NCI-H2196 treated with DMSO at 0.1 percent for 48 hours (cell line): ENCODE measurements around the gene EML6.

Source experiments
- DNase-seq: peaks from one replicate; lab custom pipeline; 2025; ENCODE audit not compliant: unreplicated experiment; lab: John Stamatoyannopoulos, UW

The EML6 gene

GRCh38 chr2:54750040-54750439 lies 26.6 kb downstream of the EML6 start:
- no peak for DNase-seq

DNA sequence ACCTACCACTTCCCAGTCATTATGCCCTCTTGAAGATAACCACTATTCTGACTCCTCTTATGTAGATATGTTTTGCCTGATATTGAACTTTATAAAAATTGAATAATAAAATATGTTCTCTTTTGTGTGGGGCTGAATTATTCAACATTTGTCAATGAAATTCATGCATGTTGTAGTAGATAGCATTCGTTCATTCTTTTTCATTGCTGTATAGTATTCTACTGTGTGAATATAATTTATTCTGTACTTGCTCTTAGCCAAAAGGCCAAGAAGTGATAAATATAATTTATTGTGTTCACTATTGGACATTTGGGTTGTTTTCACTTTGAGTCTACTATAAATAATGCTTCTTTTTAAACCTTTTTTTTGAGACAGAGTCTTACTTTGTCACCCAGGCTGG lies 29.0 kb downstream of the EML6 start:
- no peak for DNase-seq

DNA sequence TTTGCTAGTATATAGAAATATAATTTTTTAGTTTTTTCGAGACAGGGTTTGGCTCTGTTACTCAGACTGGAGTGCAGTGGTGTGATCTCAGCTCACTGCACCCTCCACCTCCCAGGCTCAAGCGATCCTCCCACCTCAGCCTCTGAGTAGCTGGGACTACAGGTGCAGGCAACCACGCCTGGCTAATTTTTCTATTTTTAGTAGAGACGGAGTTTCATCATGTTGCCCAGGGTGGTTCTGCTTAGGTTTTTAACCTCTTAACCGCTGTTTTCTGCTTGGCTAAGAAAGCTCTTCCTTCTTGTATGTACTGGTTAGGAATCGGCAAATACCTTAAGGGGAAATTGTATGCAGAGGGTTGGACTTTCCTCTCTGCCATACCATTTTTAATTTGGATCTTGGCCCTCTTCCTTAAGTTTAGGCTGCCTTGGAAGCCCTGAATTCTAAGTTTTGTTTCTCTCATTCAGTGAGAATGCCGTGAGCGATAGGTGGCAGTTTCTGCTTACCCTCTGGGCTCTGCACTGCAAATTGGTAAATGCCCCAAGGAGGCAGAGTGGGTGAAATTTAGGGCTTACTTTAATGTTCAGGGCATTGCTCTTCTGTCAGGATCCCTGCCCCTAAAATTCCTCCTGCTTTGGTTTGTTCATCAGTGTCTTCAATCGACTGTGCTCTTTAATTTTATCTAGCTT lies 32.3 kb downstream of the EML6 start:
- no peak for DNase-seq

- no peak for DNase-seq
Observed at GRCh38 chr2:54757500-54757899, 34.0 kb downstream of the EML6 start.

DNA sequence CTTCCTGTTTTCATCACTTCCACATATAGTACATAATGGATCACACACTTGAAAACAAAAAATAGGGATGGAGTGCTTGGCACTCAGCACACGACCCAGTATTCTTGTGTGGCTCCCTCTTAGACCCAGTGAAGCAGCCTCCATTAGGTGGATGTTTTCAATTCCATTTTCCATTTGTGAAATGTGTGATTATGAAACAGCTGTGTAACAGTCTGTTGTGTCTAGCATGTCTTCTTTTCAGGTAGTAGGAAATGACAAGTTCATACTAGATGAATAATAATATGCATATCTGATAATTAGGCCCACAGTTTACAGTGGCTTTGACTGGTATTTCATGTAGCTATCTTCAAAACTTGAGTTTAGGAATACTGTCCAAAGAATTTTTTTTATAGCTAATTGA lies 35.5 kb downstream of the EML6 start:
- no peak for DNase-seq

DNA sequence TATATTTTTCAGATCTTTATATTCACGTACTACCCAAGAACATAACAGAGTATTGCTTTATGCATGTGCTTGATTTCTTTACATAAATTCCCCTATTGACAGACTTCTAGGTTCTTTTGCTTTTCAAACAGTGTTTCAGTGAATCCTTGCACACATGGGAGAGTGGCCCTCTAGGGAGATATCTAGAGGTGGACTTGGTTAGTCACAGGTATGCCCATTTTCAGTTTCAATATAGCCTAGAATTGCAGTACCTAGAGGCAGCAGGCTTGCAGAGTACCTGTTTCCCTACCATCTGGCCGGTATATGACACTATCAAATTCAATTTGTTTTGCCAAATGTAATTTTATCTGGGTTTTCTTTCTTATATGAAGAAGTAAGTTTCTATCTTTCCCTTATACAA lies 36.8 kb downstream of the EML6 start:
- DNase-seq, result no peak

GRCh38 chr2:54763636-54764291 lies 40.3 kb downstream of the EML6 start:
- no peak for DNase-seq

GRCh38 chr2:54767921-54768320 lies 44.5 kb downstream of the EML6 start:
- DNase-seq, result no peak

GRCh38 chr2:54768772-54769428 lies 45.4 kb downstream of the EML6 start:
- DNase-seq, result no peak

- DNase-seq, result no peak
Observed at GRCh38 chr2:54770211-54770610, 46.7 kb downstream of the EML6 start.

DNA sequence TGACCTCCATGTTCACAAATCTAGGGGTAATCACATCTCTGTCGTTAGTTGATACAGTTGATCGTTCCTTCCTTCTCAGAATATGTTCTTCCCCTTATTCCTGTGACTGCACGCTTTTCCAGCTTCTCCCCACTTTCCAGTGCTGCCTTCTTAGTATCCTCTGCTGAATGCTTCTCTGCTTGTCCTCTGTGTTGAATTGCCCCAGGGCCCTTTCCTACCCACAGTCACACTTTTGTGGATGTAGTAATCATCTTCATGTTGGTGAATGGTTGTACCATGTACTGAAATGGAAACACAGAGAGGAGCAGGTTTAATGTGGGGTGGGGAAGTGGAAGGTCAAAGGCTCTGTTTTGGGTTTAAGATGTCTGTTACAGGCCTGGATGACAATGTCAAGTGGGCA lies 47.2 kb downstream of the EML6 start:
- DNase-seq, result no peak

GRCh38 chr2:54771166-54771885 lies 47.9 kb downstream of the EML6 start:
- no peak for DNase-seq

GRCh38 chr2:54772110-54772509 lies 48.6 kb downstream of the EML6 start:
- no peak for DNase-seq

DNA sequence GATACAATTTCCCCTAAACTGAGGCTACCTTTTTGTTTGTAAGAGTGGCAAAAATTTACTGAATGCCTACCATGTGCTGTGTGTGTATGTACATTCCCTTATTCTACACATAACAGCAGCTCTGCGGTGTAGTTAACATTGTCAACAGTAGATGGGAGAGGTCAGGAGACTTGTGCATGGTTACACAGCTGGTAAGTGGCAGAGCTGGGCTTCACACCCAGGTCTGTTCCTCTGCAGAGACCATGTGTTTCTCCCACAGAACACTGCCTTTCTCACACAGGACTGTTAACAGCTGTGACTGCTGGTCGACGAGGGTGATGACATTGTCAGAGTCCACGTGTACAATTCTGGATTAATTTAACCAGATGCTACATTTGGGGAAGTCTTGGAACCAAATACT lies 49.1 kb downstream of the EML6 start:
- no peak for DNase-seq

- DNase-seq, result no peak
Observed at GRCh38 chr2:54773233-54773632, 49.8 kb downstream of the EML6 start.

DNA sequence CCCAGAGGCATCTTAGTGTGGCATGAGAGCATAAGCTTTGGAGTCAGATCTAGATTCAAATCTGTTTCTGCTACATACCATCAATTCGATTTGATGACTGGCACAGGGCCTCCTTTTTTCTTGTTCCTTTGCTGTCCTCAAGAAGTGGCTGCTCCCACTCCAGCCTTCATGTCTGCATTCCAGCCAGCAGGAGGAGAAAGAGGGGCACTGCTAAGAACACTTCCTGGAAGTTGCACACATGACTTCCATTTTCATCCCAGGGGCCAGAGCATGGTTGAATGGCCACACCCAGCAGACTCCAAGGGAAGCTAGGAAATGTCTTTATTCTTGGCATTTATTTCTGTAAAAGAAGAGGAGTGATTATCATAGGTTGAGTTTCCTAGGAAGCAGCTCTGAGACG lies 50.4 kb downstream of the EML6 start:
- no peak for DNase-seq

DNA sequence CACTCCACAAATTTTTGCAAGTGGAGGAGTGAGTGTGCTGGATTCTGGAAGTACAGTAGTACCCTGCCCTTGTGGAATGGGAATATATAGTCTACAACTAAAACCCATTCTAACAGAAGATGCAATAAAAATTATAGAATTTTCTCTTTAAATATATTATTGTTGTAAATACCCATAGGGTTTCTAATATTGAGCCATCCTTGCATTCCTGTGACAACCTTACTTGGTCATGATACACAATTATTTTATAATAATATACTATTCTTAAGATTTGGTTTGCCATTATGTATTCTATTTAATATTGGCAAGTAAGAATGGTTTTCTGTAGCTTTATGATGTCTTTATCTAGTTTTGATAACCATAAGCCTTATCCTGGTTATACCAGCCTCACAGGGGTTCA lies 52.2 kb downstream of the EML6 start:
- no peak for DNase-seq

DNA sequence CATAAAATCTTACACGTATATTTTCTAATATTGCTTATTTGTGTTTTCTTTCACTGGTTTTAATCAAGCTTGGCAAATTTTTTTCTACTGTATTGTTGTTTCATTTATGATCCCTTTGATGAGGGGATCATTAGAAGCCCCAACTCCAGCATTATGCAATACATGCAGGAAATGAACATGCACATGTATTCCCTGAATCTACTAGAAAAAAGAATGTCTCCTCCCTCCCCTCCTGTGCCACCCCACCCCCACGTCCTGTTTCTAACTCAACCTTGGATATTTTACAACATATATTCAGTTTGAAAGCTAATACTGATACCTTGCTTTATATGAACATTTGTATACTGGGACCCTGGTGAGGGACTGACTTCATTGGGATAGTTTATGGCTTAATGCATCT lies 53.0 kb downstream of the EML6 start:
- no peak for DNase-seq

GRCh38 chr2:54783349-54783748 lies 59.9 kb downstream of the EML6 start:
- no peak for DNase-seq

- no peak for DNase-seq
Observed at GRCh38 chr2:54787270-54787669, 63.8 kb downstream of the EML6 start.

DNA sequence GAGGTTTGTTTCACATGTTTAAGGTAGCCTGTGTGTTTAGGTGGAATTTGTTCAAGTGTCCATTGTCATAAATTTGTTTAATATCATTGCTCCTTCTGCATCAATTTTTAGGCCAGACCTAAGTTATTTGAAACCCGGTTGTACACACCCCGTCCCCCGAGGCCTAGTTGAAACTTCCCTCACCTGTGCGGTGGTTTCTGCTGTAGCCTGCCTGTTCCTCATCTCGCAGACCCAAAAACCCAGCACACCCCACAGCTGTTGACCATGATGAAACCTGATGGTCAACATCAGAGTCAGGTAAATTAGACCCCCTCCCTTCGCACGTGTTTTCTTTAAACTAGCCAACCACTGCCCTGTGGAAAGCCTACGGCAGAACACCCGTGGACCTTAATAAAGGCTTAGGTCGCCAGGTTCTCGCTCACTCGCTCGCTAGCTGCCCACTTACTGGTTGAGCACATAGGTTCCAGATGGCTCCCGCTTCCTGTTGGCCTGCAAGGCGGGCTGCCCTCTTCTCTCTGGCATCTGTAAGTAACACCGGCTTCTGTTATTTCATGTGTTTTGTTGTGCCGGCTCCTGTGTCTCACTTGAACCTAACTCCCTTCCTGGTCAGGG lies 64.4 kb downstream of the EML6 start:
- no peak for DNase-seq
